Sigmoid colon (tissue), 4 donors: ENCODE data around the gene BCCIP.

Source experiments
- CTCF ChIP-seq, 4 experiments: fragments of 450-650 bp in 3 of 4; fragments of 200-600 bp in 1 of 4; IDR thresholded peaks; one replicate each; pipeline ENCODE4 v1.5.1; 2016 to 2019; ENCODE audit warnings: antibody characterized with exemption in 4 of 4, mild to moderate bottlenecking in 3 of 4, moderate library complexity in 2 of 4
- POLR2A ChIP-seq, 2 donors: fragments of 450-650 bp; IDR thresholded peaks; one replicate each; pipeline ENCODE4 v1.6.1; 2016; ENCODE audit warnings: antibody characterized with exemption in 2 of 2, mild to moderate bottlenecking in 2 of 2, moderate library complexity in 2 of 2
- POLR2AphosphoS5 ChIP-seq, 4 donors: sonication (generic); formaldehyde crosslinking; IDR thresholded peaks; one replicate each; pipeline ENCODE4 v1.6.1; 2017; ENCODE audit warnings: antibody characterized with exemption in 4 of 4

- TF ChIP-seq POLR2A (IDR thresholded peaks at IDR 0.05) = no peak
- no peak for TF ChIP-seq CTCF (IDR thresholded peaks at IDR 0.05)
- no peak for TF ChIP-seq POLR2AphosphoS5 (IDR thresholded peaks at IDR 0.05)
These were observed 49.4 kb upstream of the BCCIP start for GRCh38 chr10:125773687-125774543.
